Measurements from ENCODE around the gene KANSL1. TPM values are rescaled to one million over a fixed set of nuclear protein-coding genes. Genes with fewer than 3 reads are reported as not detected.
A peak's percentile ranks its signal among the peaks of the same experiment; 100 is the strongest.

KANSL1 gene
- total RNA-seq, 1 donor from 2014 or later: 191 TPM

GRCh38 chr17:46028374-46028773 is 164.9 kb downstream of the KANSL1 start:
- H3K36me3 Mint-ChIP-seq (ENCODE audit: unreplicated experiment): no peaks in the 10 kb centered on the region
- TF ChIP-seq CTCF (IDR thresholded peaks at IDR 0.05; ENCODE audit: partially characterized antibody, unreplicated experiment): no peak
- no peak overlapping the region for H3K4me3 Mint-ChIP-seq (ENCODE audit: unreplicated experiment)
- no peak for DNase-seq
- H3K4me1 Mint-ChIP-seq (ENCODE audit: low read depth, unreplicated experiment): peaks cover 48% of the 10 kb centered on the region
- H3K27me3 Mint-ChIP-seq (ENCODE audit: unreplicated experiment): peaks cover 16% of the 10 kb centered on the region
- no peak overlapping the region for H3K27ac Mint-ChIP-seq (ENCODE audit: unreplicated experiment)
- H3K9me3 Mint-ChIP-seq (ENCODE audit: unreplicated experiment): peaks cover 21% of the 10 kb centered on the region

DNA sequence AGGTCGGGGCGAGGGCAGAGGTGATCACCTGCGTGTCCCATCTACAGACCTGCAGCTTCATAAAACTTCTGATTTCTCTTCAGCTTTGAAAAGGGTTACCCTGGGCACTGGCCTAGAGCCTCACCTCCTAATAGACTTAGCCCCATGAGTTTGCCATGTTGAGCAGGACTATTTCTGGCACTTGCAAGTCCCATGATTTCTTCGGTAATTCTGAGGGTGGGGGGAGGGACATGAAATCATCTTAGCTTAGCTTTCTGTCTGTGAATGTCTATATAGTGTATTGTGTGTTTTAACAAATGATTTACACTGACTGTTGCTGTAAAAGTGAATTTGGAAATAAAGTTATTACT is 165.3 kb downstream of the KANSL1 start:
- Mint-ChIP-seq H3K9me3 (ENCODE audit: unreplicated experiment) (peaks cover 17% of the 10 kb centered on the region), H3K27ac (ENCODE audit: unreplicated experiment) (peak overlapping the region; percentile 59), H3K36me3 (ENCODE audit: unreplicated experiment) (no peaks in the 10 kb centered on the region), H3K27me3 (ENCODE audit: unreplicated experiment) (peaks cover 16% of the 10 kb centered on the region), H3K4me1 (ENCODE audit: low read depth, unreplicated experiment) (peaks cover 48% of the 10 kb centered on the region), H3K4me3 (ENCODE audit: unreplicated experiment) (no peak overlapping the region)
- no peak for TF ChIP-seq CTCF (IDR thresholded peaks at IDR 0.05; ENCODE audit: partially characterized antibody, unreplicated experiment)
- DNase-seq: no peak

- DNase-seq: no peak
- Mint-ChIP-seq H3K36me3 (ENCODE audit: unreplicated experiment) (no peaks in the 10 kb centered on the region), H3K9me3 (ENCODE audit: unreplicated experiment) (peaks cover 16% of the 10 kb centered on the region), H3K27ac (ENCODE audit: unreplicated experiment) (peak overlapping the region; percentile 59), H3K4me3 (ENCODE audit: unreplicated experiment) (peak overlapping the region; percentile 13), H3K4me1 (ENCODE audit: low read depth, unreplicated experiment) (peaks cover 48% of the 10 kb centered on the region), H3K27me3 (ENCODE audit: unreplicated experiment) (peaks cover 16% of the 10 kb centered on the region)
- TF ChIP-seq CTCF (IDR thresholded peaks at IDR 0.05; ENCODE audit: partially characterized antibody, unreplicated experiment): no peak
Observed at GRCh38 chr17:46027048-46027975, 165.9 kb downstream of the KANSL1 start.

DNA sequence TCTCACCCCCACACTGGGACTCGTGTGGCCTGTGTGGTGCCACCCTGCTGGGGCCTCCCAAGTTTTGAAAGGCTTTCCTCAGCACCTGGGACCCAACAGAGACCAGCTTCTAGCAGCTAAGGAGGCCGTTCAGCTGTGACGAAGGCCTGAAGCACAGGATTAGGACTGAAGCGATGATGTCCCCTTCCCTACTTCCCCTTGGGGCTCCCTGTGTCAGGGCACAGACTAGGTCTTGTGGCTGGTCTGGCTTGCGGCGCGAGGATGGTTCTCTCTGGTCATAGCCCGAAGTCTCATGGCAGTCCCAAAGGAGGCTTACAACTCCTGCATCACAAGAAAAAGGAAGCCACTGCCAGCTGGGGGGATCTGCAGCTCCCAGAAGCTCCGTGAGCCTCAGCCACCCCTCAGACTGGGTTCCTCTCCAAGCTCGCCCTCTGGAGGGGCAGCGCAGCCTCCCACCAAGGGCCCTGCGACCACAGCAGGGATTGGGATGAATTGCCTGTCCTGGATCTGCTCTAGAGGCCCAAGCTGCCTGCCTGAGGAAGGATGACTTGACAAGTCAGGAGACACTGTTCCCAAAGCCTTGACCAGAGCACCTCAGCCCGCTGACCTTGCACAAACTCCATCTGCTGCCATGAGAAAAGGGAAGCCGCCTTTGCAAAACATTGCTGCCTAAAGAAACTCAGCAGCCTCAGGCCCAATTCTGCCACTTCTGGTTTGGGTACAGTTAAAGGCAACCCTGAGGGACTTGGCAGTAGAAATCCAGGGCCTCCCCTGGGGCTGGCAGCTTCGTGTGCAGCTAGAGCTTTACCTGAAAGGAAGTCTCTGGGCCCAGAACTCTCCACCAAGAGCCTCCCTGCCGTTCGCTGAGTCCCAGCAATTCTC is 166.8 kb downstream of the KANSL1 start:
- Mint-ChIP-seq H3K36me3 (ENCODE audit: unreplicated experiment) (no peaks in the 10 kb centered on the region), H3K4me3 (ENCODE audit: unreplicated experiment) (no peak overlapping the region)

More for the DNA sequence above, 166.8 kb downstream of the KANSL1 start:
- Mint-ChIP-seq H3K4me1 (ENCODE audit: low read depth, unreplicated experiment) (peaks cover 48% of the 10 kb centered on the region), H3K27ac (ENCODE audit: unreplicated experiment) (peak overlapping the region; percentile 48), H3K27me3 (ENCODE audit: unreplicated experiment) (peaks cover 16% of the 10 kb centered on the region), H3K9me3 (ENCODE audit: unreplicated experiment) (peaks cover 16% of the 10 kb centered on the region)
- no peak for TF ChIP-seq CTCF (IDR thresholded peaks at IDR 0.05; ENCODE audit: partially characterized antibody, unreplicated experiment)
- DNase-seq: no peak
